ENCODE measurements around the gene GPR39.
"Not testable (repeated sequence)": the region's sequence is repeated elsewhere in the genome, so short reads cannot be mapped to it uniquely, and the experiment has no call there.

The GPR39 gene

GRCh38 chr2:132392879-132393278 lies 23.7 kb upstream of the GPR39 start:
- H3K27ac ChIP-seq: no peak overlapping the region
- no peak for TF ChIP-seq CTCF (conservative IDR thresholded peaks at IDR 0.05)
- TF ChIP-seq ZFX (IDR thresholded peaks at IDR 0.05): no peak

DNA sequence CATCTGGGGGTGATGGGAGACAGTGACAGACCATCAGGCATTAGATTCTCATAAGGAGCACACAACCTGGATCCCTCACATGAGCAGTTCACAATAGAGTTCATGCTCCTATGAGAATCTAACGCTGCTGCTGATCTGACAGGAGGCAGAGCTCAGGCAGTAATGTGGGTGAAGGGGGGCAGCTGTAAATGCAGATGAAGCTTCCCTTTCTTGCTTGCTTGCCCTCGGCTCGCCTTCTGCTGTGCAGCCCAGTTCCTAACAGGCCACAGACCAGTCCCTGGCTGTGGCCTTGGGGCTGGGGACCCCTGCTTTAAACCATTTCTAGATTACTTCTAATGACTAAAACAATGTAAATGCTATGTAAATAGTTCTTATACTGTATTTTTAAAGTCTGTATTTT lies 19.6 kb upstream of the GPR39 start:
- not testable (repeated sequence) for H3K27ac ChIP-seq

DNA sequence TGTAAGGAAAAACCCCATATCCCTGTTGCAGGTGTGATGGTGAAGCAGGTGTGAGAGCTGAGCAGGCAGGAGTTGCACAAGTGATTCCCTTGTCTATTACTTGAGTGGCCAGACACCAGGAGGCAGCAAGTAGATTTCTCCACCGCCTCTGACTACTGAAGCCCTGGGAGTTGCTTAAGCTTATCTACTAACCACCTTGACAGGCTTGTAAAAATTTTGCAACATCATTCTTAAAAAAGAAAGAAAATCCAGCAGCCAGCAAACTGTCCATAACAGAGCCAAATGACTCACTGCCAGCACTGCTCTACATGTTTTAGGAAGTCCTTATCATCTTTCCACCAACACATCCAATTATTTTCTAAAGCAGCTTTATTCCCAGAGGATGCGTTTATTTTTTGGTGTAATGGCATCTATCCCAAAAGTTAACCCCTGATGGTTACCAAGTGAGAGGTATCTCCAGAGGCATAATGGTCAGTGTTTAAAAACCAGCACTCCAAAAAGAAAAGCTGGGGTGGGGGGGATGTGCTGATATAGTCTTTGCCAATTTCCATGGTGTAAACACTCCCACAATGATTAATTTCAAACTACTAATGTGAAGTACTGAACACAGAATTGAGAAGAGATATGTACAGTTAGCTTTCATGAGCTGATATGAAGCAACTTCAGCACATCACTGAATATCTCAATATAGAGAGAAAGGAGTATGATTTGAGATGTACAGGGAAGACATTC lies 16.3 kb upstream of the GPR39 start:
- TF ChIP-seq CTCF (conservative IDR thresholded peaks at IDR 0.05) (no peak), ZFX (IDR thresholded peaks at IDR 0.05) (no peak)
- no peak overlapping the region for H3K27ac ChIP-seq

GRCh38 chr2:132400901-132401240 lies 15.7 kb upstream of the GPR39 start:
- H3K27ac ChIP-seq: no peak overlapping the region
- TF ChIP-seq ZFX (IDR thresholded peaks at IDR 0.05) (no peak), CTCF (conservative IDR thresholded peaks at IDR 0.05) (no peak)

DNA sequence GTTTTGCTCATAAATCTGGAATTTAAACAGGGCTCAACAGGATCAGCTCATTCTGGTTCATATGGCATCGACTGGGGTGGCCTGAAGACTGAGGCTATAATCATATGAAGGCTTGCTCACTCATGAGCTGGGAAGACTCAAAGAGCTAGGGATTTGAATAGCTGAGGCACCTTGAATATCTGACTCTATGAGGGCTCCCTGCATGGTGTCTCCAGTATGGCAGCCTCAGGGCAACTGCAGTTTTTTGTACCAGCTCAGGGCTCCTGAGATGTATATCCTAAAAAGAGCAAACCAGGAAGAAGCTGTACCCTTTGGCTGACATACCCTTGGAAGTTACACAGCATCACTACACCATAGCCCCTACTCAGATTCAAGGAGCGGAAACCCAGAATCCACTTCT lies 15.3 kb upstream of the GPR39 start:
- TF ChIP-seq ZFX (IDR thresholded peaks at IDR 0.05) (no peak), CTCF (conservative IDR thresholded peaks at IDR 0.05) (no peak)

DNA sequence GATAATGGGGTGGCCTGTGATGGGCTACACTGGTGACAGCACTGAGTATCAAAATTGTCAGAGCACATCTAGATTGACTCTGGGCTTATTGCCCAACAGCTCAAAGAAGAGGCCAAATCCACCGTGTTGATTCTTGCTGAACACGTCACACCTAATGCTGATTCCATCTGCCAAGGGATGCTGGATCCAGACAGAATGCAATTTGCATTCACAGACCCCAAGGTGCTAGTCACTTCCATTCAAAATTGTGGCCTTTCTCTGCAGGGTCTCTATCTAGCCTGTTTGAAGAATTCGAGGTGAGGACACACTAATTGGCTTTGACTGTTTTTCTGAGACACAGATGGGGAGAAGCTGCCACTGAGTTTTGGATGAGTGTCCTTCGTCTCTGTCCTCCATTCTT lies 13.5 kb upstream of the GPR39 start:
- no peak for TF ChIP-seq CTCF (conservative IDR thresholded peaks at IDR 0.05)
- TF ChIP-seq ZFX (IDR thresholded peaks at IDR 0.05): no peak
- no peak overlapping the region for H3K27ac ChIP-seq

More for the DNA sequence above, 15.3 kb upstream of the GPR39 start:
- no peak overlapping the region for H3K27ac ChIP-seq

DNA sequence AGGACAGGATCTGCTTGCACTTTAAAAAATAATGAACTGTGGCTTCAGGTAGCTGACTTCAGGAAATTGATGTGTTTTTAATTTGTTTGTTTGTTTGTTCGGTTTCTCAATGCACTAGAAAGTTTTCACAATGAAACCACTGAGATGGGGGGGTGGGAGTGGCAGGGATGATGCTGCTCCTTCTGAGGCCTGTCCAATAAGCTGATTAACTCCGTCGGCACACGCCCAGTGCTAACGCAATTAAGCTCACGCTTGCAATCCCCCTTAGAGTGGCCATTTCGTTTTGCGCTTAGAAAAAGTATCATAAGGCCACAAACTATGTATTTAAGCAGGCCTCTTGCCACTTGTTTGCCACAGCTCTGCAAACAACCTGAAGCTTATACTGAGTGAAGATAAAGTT lies 12.5 kb upstream of the GPR39 start:
- H3K27ac ChIP-seq: no peak overlapping the region

More for the DNA sequence above, 12.5 kb upstream of the GPR39 start:
- TF ChIP-seq ZFX (IDR thresholded peaks at IDR 0.05) (no peak), CTCF (conservative IDR thresholded peaks at IDR 0.05) (no peak)

Measured in C4-2B (cell line).